Measurements from ENCODE around the gene ZNF598.

Gene ZNF598

DNA sequence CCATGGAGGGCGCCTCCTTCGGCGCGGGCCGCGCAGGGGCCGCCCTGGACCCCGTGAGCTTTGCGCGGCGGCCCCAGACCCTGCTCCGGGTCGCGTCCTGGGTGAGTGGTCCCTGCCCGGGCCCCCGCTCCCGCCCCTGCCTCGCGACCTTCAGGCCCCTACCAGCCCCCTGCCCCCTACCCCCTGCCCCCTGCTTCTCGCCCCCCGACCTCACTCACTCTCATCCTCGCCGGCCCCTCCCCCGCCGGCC lies 19.6 kb downstream of the ZNF598 start:
- no peak for DNase-seq

DNA sequence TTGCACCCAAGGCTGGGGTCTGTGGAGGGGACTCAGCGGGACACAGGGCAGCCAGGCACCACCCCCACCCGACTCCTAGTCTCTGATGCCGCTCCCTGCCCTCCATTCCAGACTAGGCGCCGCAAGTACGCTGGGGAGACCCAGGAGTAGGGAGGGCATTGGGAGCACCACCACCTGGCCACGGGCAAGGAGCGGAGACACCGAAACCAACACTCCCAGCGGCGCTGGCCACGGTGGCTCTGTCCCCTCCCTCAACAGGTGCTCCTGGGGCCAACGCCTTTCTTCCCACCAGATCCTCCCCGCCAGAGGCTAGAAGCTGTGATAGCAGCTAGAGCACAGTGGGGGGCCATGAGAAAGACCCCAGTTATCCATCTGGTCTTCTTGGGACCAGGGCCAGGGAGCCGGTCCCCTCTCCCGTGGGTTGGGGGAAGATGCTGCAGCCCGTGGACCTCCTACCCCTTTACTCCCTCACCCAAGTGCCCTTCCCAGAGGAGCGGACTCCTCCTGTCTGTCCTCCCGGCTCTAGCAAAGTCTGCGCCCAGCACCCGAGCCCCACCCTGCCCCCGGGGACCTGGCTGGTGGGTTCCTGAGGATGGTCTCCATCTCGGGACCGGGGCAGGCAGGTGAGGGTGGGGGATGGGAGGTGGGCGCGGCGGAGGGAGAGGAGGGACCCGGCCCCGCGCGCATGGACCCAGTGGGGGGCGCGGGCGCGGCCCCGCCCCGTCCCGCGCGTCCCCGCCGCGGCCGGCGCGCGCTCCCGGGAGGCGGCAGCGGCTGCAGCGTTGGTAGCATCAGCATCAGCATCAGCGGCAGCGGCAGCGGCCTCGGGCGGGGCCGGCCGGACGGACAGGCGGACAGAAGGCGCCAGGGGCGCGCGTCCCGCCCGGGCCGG lies 20.2 kb downstream of the ZNF598 start, which contains the start of gene SYNGR3:
SYNGR3 (plus strand) TSS at position 762 of the 892 bp plus-strand sequence. CDS start 133 bp downstream, outside the sequence.
- no peak for DNase-seq

DNA sequence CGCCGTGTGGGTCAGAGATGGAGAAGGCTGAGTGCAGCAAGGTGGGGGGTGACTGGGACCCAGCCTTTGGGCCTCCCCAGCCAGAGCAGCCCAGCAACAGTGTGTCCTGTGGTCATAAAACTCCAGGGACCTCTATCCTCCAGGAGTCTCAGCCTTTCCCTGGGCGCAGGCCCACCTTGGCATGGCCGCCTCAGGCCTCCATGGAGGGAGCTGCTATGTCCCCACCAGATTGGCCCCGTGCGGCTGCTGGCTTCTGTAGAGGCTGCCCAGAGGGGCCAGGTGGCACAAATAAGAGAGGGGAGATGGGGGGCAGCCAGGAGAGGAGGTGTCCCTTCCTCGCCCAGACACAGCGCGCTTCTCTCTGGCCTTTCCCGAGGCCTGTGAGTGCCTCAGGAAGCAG lies 22.4 kb downstream of the ZNF598 start:
- no peak for DNase-seq

DNA sequence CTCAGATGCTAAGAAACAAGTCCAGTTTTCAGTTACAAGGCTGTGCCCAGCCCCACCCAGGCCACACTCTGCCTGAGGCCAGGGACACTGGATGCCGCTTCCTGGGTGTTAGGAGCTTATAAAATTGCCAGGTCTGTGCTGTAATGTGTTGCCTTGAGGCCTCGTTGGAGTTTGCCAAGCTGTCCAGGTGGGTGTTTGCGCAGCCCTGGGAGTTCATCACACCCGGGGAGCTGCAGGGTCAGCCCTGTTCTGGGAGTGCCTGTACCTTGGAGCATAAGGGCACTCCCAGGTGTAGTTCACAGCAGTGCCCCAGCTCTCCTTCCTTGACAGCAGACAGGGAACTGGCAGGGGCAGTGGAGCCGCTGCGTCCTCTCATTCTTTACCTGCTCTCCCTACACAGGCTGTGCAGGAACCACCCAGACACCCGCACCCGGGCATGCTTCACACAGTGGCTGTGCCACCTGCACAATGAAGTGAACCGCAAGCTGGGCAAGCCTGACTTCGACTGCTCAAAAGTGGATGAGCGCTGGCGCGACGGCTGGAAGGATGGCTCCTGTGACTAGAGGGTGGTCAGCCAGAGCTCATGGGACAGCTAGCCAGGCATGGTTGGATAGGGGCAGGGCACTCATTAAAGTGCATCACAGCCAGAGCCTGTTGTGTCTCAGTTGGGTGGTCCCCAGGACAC lies 24.0 kb downstream of the ZNF598 start:
- no peak for DNase-seq

DNA sequence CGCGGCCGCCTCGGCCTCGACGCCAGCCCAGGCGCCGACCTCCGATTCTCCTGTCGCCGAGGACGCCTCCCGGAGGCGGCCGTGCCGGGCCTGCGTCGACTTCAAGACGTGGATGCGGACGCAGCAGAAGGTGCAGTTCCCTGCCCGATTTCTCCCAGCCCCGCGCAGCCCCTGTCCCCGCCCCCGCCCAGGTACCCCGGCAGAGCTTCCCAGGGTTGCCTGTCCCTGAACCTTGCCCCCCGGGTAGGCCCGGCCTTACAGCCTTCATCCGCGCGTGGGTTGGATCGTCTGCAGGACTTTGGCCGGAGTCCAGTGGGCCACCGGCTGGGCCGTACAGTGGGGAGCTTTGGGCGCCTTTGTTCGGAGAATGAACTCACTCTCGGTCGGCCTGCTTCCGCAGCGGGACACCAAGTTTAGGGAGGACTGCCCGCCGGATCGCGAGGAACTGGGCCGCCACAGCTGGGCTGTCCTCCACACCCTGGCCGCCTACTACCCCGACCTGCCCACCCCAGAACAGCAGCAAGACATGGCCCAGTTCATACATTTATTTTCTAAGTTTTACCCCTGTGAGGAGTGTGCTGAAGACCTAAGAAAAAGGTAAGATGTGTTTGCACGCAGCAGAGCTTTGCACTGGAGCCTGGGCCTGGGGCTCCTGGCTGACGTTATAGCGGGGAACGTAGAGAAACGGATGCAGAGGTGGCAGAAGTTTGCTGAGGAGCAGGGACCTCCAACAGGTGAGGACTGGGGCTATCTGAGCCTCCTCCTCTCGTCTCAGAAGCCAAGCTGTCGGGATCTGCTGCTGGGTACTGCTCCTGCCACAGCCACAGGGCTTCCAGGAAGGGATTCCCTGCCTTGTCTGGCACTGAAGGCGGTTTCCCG lies 25.0 kb downstream of the ZNF598 start:
- no peak for DNase-seq

DNA sequence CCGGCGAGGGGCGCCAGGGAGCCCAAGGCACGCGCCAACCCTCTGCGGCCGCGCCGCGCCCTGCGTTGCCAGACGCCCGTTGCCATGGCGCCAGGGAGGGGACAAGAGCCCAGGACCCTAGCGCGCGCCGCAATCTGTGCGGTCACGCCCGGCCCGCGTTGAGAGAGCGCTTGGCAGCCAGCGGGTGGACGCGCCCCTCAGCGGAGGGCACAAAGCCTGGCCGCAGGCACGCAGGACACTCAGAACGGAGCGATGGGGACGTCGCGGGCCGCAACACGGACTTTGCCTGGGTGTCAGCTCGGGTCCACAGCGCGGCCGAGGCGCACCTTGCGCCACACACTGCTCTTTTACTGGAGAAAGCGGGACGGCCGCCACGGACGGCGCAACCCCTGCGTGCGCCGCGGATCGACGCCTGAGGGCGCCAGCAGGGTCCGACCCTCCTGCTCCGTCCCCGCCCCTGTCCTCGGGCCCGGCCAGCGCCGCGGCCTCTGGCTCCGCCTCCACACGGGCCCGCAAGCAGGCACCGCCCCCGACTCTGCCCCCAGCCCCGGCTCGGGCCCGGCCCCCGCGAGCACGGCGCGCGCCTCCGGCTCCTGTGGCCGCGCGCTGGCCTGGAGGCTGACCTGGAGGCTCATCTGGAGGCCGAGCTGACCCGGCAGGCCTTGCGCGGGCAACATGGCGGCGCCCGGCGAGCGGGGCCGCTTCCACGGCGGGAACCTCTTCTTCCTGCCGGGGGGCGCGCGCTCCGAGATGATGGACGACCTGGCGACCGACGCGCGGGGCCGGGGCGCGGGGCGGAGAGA lies 25.9 kb downstream of the ZNF598 start, which contains the start of gene GFER:
GFER (plus strand) TSS at position 650 of the 803 bp plus-strand sequence; CDS start at position 676, 26 bp downstream.
- peak; percentile 94 for DNase-seq

DNA sequence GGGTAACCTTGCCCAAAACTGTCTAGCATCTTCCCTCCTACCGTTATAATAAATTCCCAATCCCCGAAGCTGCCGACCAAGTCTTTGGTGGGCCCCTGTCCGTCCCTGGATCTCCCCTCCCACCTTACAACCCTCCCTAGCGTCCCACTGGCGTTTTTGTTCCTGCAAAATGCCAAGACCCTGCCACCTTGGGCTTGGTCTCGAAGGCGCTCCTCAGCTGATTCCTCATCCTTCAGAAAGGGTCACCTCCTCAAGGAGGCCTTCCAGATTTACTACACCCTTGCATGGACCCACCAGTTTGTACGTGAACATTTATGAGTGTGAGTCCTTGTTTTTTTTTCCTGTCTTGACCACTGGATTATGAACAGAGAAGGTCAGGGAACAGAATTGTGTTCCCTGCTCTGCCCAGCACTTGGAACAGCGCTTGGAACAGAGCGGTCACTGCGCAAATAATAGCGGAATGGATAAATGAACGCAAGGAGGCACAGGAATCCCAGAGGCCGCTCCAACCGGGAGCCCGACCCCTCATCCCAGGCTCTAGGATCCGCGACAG lies 26.6 kb downstream of the ZNF598 start:
- no peak for DNase-seq

DNA sequence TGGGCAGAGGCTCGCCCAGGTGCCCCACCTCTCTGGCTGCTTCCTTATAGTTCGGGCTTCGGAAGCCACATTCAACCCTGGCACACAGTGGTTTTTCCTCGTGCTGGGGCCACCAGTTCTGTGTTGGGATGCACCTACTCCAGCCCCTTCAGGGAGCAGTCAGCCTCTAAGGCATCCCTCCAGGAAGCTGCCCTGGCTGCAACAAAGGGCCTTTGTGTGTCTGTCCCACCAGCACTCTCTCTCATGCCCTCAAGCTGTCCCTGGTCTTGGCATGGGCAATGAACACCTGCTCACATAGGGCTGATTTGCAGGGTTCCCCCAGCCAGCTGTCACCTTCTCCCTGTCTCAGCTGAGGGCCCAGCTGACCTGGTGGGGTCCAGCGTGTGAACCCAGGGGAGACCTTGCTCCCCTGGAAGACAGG lies 27.6 kb downstream of the ZNF598 start:
- DNase-seq = no peak

DNA sequence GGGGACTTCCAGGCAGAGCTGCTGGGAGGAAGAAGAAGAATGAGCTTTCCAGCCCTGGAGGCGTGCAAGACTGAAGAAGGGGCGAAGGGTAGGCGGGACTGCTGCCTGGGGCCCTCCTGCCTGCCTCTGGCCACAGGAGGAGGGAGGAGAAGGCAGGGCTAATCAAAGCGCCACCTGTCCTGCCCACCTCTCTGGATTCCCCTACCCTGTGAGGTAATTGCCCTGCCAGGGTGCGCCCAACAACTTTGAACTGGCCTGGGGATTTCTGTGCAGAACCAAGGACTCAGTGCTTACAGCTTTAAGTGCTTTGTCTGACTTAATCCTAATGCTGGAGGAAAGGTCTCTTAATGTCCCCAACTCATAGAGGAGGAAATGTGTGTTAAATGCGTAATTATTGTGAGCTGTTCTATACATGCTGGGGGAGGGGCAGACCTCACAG lies 28.2 kb downstream of the ZNF598 start, which contains the start of gene NOXO1:
NOXO1 (minus strand) TSS at position 72 of the 439 bp plus-strand sequence. CDS start 290 bp downstream, outside the sequence.
- no peak for DNase-seq

DNA sequence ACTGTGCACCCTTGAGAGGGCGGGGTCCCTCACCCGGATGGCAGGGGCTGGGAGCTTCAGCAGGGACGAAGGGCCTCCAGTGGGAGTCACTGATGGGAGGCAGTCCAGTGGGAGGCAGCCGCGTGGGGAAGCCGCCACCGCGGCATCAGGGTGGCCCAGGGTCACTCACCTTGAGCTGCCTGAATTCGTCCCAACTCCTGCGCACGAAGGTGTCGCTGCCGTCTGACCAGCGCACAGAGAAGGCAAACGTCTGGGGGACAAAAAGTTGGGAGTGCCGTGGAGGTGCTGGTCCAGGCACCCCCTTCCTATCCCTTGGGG lies 28.9 kb downstream of the ZNF598 start:
- no peak for DNase-seq

DNA sequence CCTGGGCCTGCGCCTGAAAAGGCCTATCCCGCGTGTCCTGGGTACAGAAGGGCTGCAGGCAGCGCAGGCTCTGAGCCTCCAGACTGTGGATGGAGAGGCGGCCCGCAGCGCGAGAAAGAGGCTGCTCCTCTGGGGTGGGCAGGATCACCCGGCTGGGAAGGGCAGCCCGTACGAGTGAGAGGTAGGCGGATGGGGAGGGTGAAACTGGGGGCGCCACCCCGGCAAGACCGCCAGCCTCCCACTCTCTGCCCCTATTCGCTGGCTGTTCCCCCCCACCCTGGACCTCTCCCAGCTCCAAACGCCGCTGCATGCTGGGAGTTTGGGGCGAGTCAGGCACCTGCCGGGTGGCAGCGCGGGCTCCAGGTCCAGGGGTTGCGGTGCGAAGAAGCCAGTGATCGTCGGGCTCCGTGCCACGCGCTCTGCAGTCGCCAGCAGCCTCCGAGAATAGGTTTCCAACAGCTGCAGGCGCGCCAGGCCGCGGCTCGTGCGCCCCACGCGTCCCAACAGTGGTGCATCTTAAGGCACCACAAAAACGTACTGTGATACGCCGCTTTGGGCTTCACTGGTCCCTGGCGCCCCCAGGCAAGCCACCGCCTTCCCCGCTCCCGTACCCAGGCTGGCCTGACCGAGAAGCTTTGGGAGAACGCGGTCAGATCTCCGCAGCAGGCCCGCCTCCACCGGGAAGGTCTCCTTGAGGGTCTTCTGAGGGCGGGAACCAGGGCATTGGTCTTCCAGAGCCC lies 29.4 kb downstream of the ZNF598 start:
- DNase-seq = no peak

DNA sequence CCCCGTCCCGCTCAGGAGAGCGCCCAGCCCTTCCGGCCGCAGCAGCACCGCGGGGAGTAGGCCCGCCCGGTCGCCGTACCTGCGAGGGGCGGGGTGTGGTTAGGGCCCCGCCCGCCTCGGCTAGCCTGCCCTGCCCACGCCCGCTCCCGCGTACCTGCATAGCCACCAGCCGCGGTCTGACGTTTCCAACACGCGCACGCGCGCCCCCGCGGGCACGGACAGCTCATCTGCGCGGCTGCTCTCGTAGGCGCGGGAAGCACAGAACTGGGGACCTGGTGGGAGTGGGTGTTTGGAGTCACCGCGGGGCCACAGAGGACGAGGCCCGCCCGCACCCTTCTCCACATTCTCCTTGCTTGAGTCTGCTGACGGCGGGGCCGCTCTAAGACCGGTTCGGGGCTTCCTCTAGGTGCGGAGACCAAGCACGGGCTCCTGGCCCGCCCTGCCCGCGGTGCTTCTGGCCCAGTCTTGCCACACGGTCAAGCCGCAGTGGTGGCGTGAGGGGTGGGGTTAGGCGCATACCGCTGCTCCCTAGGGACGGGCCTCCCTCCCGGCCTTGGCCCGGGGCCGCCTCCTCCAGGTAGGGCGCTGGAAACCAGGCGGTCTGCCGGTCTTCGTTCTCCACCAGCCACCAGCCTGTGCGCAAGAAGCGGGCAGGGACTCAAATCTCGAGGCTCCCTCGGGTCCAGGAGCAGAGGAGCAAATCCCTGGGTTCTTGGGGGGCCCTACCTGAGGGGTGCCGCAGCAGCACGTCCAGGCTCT lies 30.2 kb downstream of the ZNF598 start:
- DNase-seq = no peak

DNA sequence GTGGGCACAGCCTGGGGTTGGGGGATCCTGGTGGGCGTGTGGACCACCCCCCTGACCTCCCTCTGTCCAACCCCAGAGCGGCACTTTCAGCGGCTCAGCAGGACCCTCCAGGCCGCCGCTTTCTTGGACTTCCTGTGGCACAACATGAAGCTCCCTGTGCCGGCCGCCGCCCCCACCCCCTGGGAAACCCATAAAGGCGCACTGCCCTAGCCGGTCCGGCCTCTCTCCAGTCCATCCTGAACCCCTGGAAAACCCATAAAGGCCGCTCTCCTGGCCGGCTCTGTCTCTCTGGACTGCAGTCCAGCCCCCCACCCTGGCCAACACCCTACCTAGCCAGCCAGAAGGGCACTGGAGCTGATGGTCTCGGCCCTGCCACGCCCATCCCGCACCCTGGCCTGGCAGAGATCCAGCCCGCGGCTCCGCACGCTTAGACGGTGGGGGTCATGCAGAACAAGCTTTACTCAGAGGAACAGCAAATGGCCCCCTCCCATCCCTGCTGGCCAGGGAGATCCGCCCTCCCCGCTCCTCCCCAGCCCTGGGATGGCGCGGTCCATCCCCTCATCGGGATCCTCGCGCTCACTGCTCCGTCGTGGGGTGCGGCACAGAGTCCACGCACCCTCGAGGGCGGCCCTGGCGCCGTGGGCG lies 31.0 kb downstream of the ZNF598 start:
- no peak for DNase-seq

DNA sequence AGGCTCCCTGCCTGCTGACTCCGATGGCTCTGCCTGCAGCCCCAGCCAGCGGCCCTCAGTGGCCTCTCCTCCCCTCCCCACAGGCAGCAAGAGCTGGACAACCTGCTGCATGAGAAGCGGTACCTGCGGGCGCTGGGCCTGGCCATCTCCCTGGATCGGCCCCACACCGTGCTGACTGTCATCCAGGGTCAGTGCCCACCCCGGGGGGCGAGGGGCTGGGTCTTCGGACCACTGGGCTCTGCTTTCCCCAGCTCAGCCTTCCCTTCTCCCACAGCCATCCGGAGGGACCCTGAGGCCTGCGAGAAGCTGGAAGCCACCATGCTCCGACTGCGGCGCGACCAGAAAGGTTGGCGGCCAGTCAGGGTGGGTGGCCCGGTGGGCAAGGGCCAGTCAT lies 31.7 kb downstream of the ZNF598 start:
- DNase-seq = no peak

DNA sequence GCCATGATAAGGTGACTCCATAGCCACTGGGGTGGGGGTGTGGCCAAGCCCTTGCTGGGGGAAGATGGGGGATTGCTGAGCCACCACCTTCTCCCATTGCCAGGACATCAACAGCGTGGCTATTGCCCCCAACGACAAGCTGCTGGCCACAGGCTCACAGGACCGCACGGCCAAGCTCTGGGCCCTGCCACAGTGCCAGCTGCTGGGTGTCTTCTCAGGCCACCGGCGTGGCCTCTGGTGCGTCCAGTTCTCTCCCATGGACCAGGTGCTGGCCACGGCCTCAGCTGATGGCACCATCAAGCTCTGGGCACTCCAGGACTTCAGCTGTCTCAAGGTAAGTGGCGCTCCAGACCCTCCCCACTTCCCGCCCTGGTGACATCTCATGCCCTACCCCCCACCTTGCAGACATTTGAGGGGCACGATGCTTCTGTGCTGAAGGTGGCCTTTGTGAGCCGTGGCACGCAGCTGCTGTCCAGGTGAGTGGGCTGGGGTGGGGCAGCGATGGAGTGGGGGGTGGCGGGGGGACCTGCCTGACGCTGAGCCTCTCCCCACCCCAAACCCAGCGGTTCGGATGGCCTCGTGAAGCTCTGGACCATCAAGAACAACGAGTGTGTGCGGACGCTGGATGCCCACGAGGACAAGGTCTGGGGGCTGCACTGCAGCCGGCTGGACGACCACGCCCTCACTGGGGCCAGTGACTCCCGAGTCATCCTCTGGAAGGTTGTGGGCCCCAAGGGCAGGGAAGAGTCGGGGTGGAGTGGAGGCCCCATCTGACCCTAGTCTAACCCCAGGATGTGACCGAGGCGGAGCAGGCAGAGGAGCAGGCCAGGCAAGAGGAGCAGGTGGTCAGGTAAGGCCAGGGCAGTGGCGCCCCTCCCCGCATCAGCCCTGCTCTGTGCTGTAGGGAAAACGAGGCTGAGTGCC lies 32.4 kb downstream of the ZNF598 start:
- no peak for DNase-seq

DNA sequence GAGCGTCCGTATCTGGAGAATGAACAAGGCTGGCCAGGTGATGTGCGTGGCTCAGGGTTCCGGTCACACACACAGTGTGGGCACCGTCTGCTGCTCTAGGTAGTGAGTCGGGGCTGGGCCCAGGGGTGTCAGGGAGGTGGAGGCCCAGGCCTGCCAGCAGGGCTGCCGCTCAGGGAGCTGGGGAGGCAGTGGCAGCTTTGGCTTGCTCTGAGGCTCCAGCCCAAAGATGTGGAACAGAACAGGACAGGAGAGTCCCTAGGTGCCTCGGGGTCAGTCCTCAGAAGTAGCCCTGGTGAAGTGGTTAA lies 33.5 kb downstream of the ZNF598 start:
- no peak for DNase-seq

DNA sequence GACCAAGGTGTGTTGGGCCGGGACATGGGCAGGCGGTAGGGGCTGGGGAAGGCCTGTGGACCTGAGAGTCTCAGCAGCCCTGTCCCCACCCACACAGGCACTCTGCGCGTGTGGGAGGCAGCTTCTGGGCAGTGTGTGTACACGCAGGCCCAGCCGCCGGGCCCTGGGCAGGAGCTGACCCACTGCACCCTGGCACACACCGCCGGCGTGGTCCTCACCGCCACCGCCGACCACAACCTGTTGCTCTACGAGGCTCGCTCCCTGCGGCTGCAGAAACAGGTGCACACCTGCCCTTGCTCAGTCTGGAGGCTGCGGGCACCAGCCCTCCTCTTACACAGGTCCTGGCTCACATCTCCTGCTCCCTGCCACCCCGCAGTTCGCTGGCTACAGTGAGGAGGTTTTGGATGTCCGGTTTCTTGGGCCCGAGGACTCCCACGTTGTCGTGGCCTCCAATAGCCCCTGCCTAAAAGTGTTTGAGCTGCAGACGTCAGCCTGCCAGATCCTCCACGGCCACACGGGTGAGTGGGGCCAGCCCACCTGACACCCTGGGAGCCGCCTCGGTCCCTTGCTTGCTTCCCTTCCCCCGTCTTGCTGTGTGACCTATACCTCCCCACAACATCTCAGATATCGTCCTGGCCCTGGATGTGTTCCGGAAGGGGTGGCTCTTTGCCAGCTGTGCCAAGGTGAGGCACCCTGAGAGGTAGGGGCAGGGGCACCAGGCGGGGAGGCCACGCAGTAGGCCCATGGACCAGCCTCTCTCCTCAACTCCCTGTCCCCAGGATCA lies 34.0 kb downstream of the ZNF598 start:
- no peak for DNase-seq

Measured in fibroblast of skin of scalp (primary cell).